Naive thymus-derived CD8-positive, alpha-beta T cell (primary cell): Measurements from ENCODE around the gene NOPCHAP1. TPM values are rescaled to one million over a fixed set of nuclear protein-coding genes. Genes with fewer than 3 reads are reported as not detected.
"Not testable (repeated sequence)": the region's sequence is repeated elsewhere in the genome, so short reads cannot be mapped to it uniquely, and the experiment has no call there.

ENCODE experiments used
- ATAC-seq, 2 donors: fragments of 150-1000 bp; cut with Tn5 transposase in 1 of 2; sonication (Bioruptor Pico), chemical (Tn5 transposase) in 1 of 2; 1 replicate in 1 of 2; 2 replicates in 1 of 2; pipeline ENCODE4 v1.10.0; 2021; ENCODE audit warnings: mild to moderate bottlenecking in 2 of 2, moderate library complexity in 2 of 2
- POLR2A ChIA-PET: fragments of 350-600 bp; sonication (Branson Sonifier 250); formaldehyde crosslinking; loops from one replicate; lab custom pipeline; 2021; ENCODE audit warnings: antibody characterized with exemption; lab: Charles Lee
- DNase-seq, 10 donors: peaks; one replicate each; pipeline versions ENCODE4 v3.0.0 to v3.0.0-alpha.2; 2020 to 2022
- H3K27ac Mint-ChIP-seq, 10 donors: one replicate each; pipeline ENCODE4 v1.8.0; 2020 to 2022; ENCODE audit warnings: mild to moderate bottlenecking in 10 of 10, mixed read lengths in 10 of 10, moderate library complexity in 4 of 10, inconsistent platforms in 1 of 10
- H3K27me3 Mint-ChIP-seq, 5 donors: one replicate each; pipeline ENCODE4 v1.8.0; 2021 to 2022; ENCODE audit warnings: mixed read lengths in 5 of 5
- H3K36me3 Mint-ChIP-seq, 3 donors: one replicate each; pipeline ENCODE4 v1.8.0; 2020 to 2022; ENCODE audit warnings: mixed read lengths in 3 of 3, mild to moderate bottlenecking in 2 of 3, inconsistent platforms in 1 of 3
- H3K4me1 Mint-ChIP-seq, 4 donors: one replicate each; pipeline ENCODE4 v1.8.0; 2021 to 2022; ENCODE audit warnings: mixed read lengths in 4 of 4
- H3K4me3 Mint-ChIP-seq, 10 donors: one replicate each; pipeline ENCODE4 v1.8.0; 2020 to 2022; ENCODE audit warnings: mild to moderate bottlenecking in 10 of 10, mixed read lengths in 10 of 10, moderate library complexity in 6 of 10, inconsistent platforms in 1 of 10
- H3K9me3 Mint-ChIP-seq, 9 donors: one replicate each; pipeline ENCODE4 v1.8.0; 2020 to 2022; ENCODE audit warnings: mixed read lengths in 9 of 9, mild to moderate bottlenecking in 3 of 9, inconsistent platforms in 1 of 9, moderate library complexity in 1 of 9
- polyA plus RNA-seq, 3 donors: library from polyadenylated mRNA; unstranded; fragments of 300-500 nt; fragmentation: Illumina TruSeq; gene quantifications; one replicate each; pipeline ENCODE4 v1.2.3, GENCODE V29; 2021
- total RNA-seq, 8 experiments: library from RNA in 2 of 8; stranded (reverse) in 2 of 8; gene quantifications; one replicate each; pipeline ENCODE4 v1.2.3 and lab custom pipeline; 2021 to 2026

NOPCHAP1 gene
- total and polyA plus RNA-seq, 5 experiments from 2014 or later, result 15.4 to 25.8 (median 16.8) TPM

GRCh38 chr12:104971306-104971705 is 14.8 kb upstream of the NOPCHAP1 start:
- H3K9me3 Mint-ChIP-seq, result no peaks in the 10 kb centered on the region
- H3K27ac Mint-ChIP-seq, result no peak overlapping the region
- peaks cover 0 to 19% (median 0%) of the 10 kb centered on the region in 4 donors for H3K4me1 Mint-ChIP-seq
- peaks cover 0 to 4% (median 0%) of the 10 kb centered on the region in 5 donors for H3K27me3 Mint-ChIP-seq
- ATAC-seq, result no peak
- H3K36me3 Mint-ChIP-seq, result no peaks in the 10 kb centered on the region
- no peak overlapping the region for H3K4me3 Mint-ChIP-seq
- POLR2A ChIA-PET, result no interaction called here
- no peak for DNase-seq

GRCh38 chr12:104973250-104973649 is 12.9 kb upstream of the NOPCHAP1 start:
- ATAC-seq (no peak), DNase-seq (no peak)
- Mint-ChIP-seq H3K9me3 (no peaks in the 10 kb centered on the region), H3K27ac (no peak overlapping the region), H3K36me3 (no peaks in the 10 kb centered on the region), H3K4me1 (peaks cover 0 to 20% (median 0%) of the 10 kb centered on the region in 4 donors), H3K27me3 (no peaks in the 10 kb centered on the region), H3K4me3 (no peak overlapping the region)
- POLR2A ChIA-PET, result no interaction called here

- peak in 1 of 10 donors; percentile 22 for DNase-seq
- Mint-ChIP-seq H3K36me3 (no peaks in the 10 kb centered on the region), H3K9me3 (no peaks in the 10 kb centered on the region), H3K4me3 (no peak overlapping the region), H3K27me3 (no peaks in the 10 kb centered on the region), H3K4me1 (peaks cover 0 to 20% (median 0%) of the 10 kb centered on the region in 4 donors), H3K27ac (peak overlapping the region in 1 of 10 donors; percentile 11)
- POLR2A ChIA-PET, result no interaction called here
- peak in 1 of 2 donors; percentile 79 for ATAC-seq
Observed at GRCh38 chr12:104974626-104975290, 11.4 kb upstream of the NOPCHAP1 start.

- Mint-ChIP-seq H3K4me3 (no peak overlapping the region), H3K27ac (no peak overlapping the region), H3K36me3 (no peaks in the 10 kb centered on the region), H3K4me1 (peaks cover 0 to 20% (median 0%) of the 10 kb centered on the region in 4 donors), H3K9me3 (no peaks in the 10 kb centered on the region), H3K27me3 (peaks cover 0 to 3% (median 0%) of the 10 kb centered on the region in 5 donors)
- no peak for ATAC-seq
- no peak for DNase-seq
- POLR2A ChIA-PET, result no interaction called here
Observed at GRCh38 chr12:104975587-104976343, 10.4 kb upstream of the NOPCHAP1 start.

GRCh38 chr12:104976703-104977102 is 9.4 kb upstream of the NOPCHAP1 start:
- ATAC-seq (no peak), DNase-seq (no peak)
- Mint-ChIP-seq H3K27me3 (peaks cover 0 to 3% (median 0%) of the 10 kb centered on the region in 5 donors), H3K4me1 (peaks cover 0 to 20% (median 0%) of the 10 kb centered on the region in 4 donors), H3K36me3 (no peaks in the 10 kb centered on the region), H3K27ac (no peak overlapping the region), H3K9me3 (no peaks in the 10 kb centered on the region), H3K4me3 (no peak overlapping the region)
- POLR2A ChIA-PET, result no interaction called here

- POLR2A ChIA-PET, H3K36me3 Mint-ChIP-seq, DNase-seq, H3K27me3 Mint-ChIP-seq, H3K4me3 Mint-ChIP-seq, ATAC-seq, H3K9me3 Mint-ChIP-seq, H3K27ac Mint-ChIP-seq: not testable (repeated sequence)
- H3K4me1 Mint-ChIP-seq, result peaks cover 0 to 20% (median 0%) of the 10 kb centered on the region in 4 donors
Observed at GRCh38 chr12:104977688-104978087, 8.4 kb upstream of the NOPCHAP1 start.

GRCh38 chr12:104985206-104985605 is 910 bp upstream of the NOPCHAP1 start:
- H3K4me3 Mint-ChIP-seq, result peak overlapping the region; percentile 84 to 96 (median 93)
- H3K27me3 Mint-ChIP-seq, result peaks cover 0 to 9% (median 0%) of the 10 kb centered on the region in 5 donors
- POLR2A ChIA-PET, result no interaction called here
- peaks cover 24 to 41% (median 32%) of the 10 kb centered on the region in 4 donors for H3K4me1 Mint-ChIP-seq
- peaks cover 5 to 18% (median 16%) of the 10 kb centered on the region in 3 donors for H3K36me3 Mint-ChIP-seq
- DNase-seq (no peak), ATAC-seq (no peak)
- H3K9me3 Mint-ChIP-seq, result no peaks in the 10 kb centered on the region
- H3K27ac Mint-ChIP-seq, result peak overlapping the region in 5 of 10 donors; percentile 20 to 93 (median 75)

- DNase-seq, result no peak
- no peak overlapping the region for H3K4me3 Mint-ChIP-seq
- peaks cover 13 to 73% (median 52%) of the 10 kb centered on the region in 3 donors for H3K36me3 Mint-ChIP-seq
- ATAC-seq, result no peak
- H3K27ac Mint-ChIP-seq, result peak overlapping the region in 1 of 10 donors; percentile 61
- POLR2A ChIA-PET, result no interaction called here
- H3K27me3 Mint-ChIP-seq, result no peaks in the 10 kb centered on the region
- peaks cover 18 to 32% (median 25%) of the 10 kb centered on the region in 4 donors for H3K4me1 Mint-ChIP-seq
- no peaks in the 10 kb centered on the region for H3K9me3 Mint-ChIP-seq
Observed at GRCh38 chr12:104990950-104991349, 4.8 kb downstream of the NOPCHAP1 start.

- ATAC-seq, result no peak
- POLR2A ChIA-PET, result interaction anchor here (0.6 kb wide), 1 partner anchor 534 kb away, joined by 6 read pairs; no protein-coding TSS in a partner anchor
Observed at GRCh38 chr12:104991565-104992128, 5.5 kb downstream of the NOPCHAP1 start.

GRCh38 chr12:104994336-104994735 is 8.2 kb downstream of the NOPCHAP1 start:
- peaks cover 16 to 25% (median 21%) of the 10 kb centered on the region in 4 donors for H3K4me1 Mint-ChIP-seq
- peaks cover 21 to 92% (median 67%) of the 10 kb centered on the region in 3 donors for H3K36me3 Mint-ChIP-seq
- H3K4me3 Mint-ChIP-seq, result no peak overlapping the region
- DNase-seq (no peak), ATAC-seq (no peak)
- no peaks in the 10 kb centered on the region for H3K27me3 Mint-ChIP-seq
- H3K9me3 Mint-ChIP-seq, result peaks cover 0 to 3% (median 0%) of the 10 kb centered on the region in 9 donors
- POLR2A ChIA-PET, result no interaction called here
- H3K27ac Mint-ChIP-seq, result no peak overlapping the region

More at GRCh38 chr12:104991565-104992128, 5.5 kb downstream of the NOPCHAP1 start:
- Mint-ChIP-seq H3K27ac (peak overlapping the region in 1 of 10 donors; percentile 8), H3K36me3 (peaks cover 13 to 78% (median 55%) of the 10 kb centered on the region in 3 donors), H3K4me1 (peaks cover 16 to 29% (median 22%) of the 10 kb centered on the region in 4 donors), H3K27me3 (no peaks in the 10 kb centered on the region), H3K9me3 (no peaks in the 10 kb centered on the region), H3K4me3 (no peak overlapping the region)
- DNase-seq, result no peak

GRCh38 chr12:104997541-104997940 is 11.4 kb downstream of the NOPCHAP1 start:
- H3K36me3 Mint-ChIP-seq, result peaks cover 43 to 91% (median 76%) of the 10 kb centered on the region in 3 donors
- ATAC-seq, result no peak
- DNase-seq, result no peak
- H3K9me3 Mint-ChIP-seq, result peaks cover 0 to 21% (median 10%) of the 10 kb centered on the region in 9 donors
- H3K4me1 Mint-ChIP-seq, result peaks cover 13 to 29% (median 19%) of the 10 kb centered on the region in 4 donors
- POLR2A ChIA-PET, result no interaction called here
- no peak overlapping the region for H3K4me3 Mint-ChIP-seq
- no peak overlapping the region for H3K27ac Mint-ChIP-seq
- no peaks in the 10 kb centered on the region for H3K27me3 Mint-ChIP-seq
